Measurements from ENCODE around the gene MYO7B.

Gene MYO7B

GRCh38 chr2:127649684-127650040, 114.2 kb downstream of the MYO7B start:
- peak; percentile 90 for DNase-seq
- Histone ChIP-seq H3K4me3 (ENCODE audit: low read depth in 1 of 2, low read length in 2 of 2) (peak overlapping the region in 1 of 2 experiments; percentile 10; a peak in 1 of 4 replicates), H3K4me1 (ENCODE audit: insufficient read depth, low read length) (peaks cover 62% of the 10 kb centered on the region), H3K4me2 (ENCODE audit: insufficient read depth, low read length) (peak overlapping the region; percentile 56), H3K36me3 (ENCODE audit: insufficient read depth, low read length) (no peaks in the 10 kb centered on the region), H3K9ac (ENCODE audit: low read depth, low read length) (peak overlapping the region; percentile 51), H3K9me3 (ENCODE audit: insufficient read depth, low read length, severe bottlenecking) (no peaks in the 10 kb centered on the region), H4K20me1 (ENCODE audit: insufficient read depth, low read length) (no peaks in the 10 kb centered on the region), H3K79me2 (ENCODE audit: insufficient read depth, low read length) (no peaks in the 10 kb centered on the region), H2AFZ (ENCODE audit: low read depth, low read length) (peak overlapping the region; percentile 74), H3K27me3 (ENCODE audit: insufficient read depth, low read length, poor library complexity) (no peaks in the 10 kb centered on the region), H3K27ac (ENCODE audit: low read length) (peak overlapping the region; percentile 92)
- TF ChIP-seq CTCF (IDR thresholded peaks at IDR 0.05; ENCODE audit: borderline replicate concordance, extremely low read depth, low read length, poor library complexity, severe bottlenecking) (peak; percentile 88), EZH2 (IDR thresholded peaks at IDR 0.05; ENCODE audit: borderline replicate concordance, low read depth, low read length, severe bottlenecking) (no peak)
- peak; percentile 77 for ATAC-seq (ENCODE audit: insufficient read depth, low read depth)

GRCh38 chr2:127650041-127650784, 114.7 kb downstream of the MYO7B start:
- H3K9ac ChIP-seq (ENCODE audit: low read depth, low read length) = peak overlapping the region; percentile 51
- no peaks in the 10 kb centered on the region for H3K27me3 ChIP-seq (ENCODE audit: insufficient read depth, low read length, poor library complexity)
- no peaks in the 10 kb centered on the region for H3K9me3 ChIP-seq (ENCODE audit: insufficient read depth, low read length, severe bottlenecking)
- H3K4me2 ChIP-seq (ENCODE audit: insufficient read depth, low read length) = peak overlapping the region; percentile 56
- H4K20me1 ChIP-seq (ENCODE audit: insufficient read depth, low read length) = no peaks in the 10 kb centered on the region
- no peak for TF ChIP-seq CTCF (IDR thresholded peaks at IDR 0.05; ENCODE audit: borderline replicate concordance, extremely low read depth, low read length, poor library complexity, severe bottlenecking)
- TF ChIP-seq EZH2 (IDR thresholded peaks at IDR 0.05; ENCODE audit: borderline replicate concordance, low read depth, low read length, severe bottlenecking) = no peak
- ATAC-seq (ENCODE audit: insufficient read depth, low read depth) = no peak; the same call in 2 of the 3 replicates
- peaks cover 62% of the 10 kb centered on the region for H3K4me1 ChIP-seq (ENCODE audit: insufficient read depth, low read length)
- no peak for DNase-seq
- peak overlapping the region; percentile 92 for H3K27ac ChIP-seq (ENCODE audit: low read length)
- no peak overlapping the region for H3K4me3 ChIP-seq (ENCODE audit: low read depth in 1 of 2, low read length in 2 of 2)
- H2AFZ ChIP-seq (ENCODE audit: low read depth, low read length) = no peak overlapping the region; the same call in 1 of the 2 replicates
- no peaks in the 10 kb centered on the region for H3K36me3 ChIP-seq (ENCODE audit: insufficient read depth, low read length)
- H3K79me2 ChIP-seq (ENCODE audit: insufficient read depth, low read length) = no peaks in the 10 kb centered on the region

DNA sequence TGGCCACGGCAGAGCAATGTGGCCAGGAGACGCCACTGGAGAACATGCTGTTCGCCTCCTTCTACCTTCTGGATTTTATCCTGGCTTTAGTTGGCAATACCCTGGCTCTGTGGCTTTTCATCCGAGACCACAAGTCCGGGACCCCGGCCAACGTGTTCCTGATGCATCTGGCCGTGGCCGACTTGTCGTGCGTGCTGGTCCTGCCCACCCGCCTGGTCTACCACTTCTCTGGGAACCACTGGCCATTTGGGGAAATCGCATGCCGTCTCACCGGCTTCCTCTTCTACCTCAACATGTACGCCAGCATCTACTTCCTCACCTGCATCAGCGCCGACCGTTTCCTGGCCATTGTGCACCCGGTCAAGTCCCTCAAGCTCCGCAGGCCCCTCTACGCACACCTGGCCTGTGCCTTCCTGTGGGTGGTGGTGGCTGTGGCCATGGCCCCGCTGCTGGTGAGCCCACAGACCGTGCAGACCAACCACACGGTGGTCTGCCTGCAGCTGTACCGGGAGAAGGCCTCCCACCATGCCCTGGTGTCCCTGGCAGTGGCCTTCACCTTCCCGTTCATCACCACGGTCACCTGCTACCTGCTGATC, 115.4 kb downstream of the MYO7B start:
- ATAC-seq (ENCODE audit: insufficient read depth, low read depth) (no peak), DNase-seq (no peak)
- H4K20me1 ChIP-seq (ENCODE audit: insufficient read depth, low read length) = no peaks in the 10 kb centered on the region
- H3K27ac ChIP-seq (ENCODE audit: low read length) = peak overlapping the region; percentile 92
- H3K9ac ChIP-seq (ENCODE audit: low read depth, low read length) = no peak overlapping the region
- TF ChIP-seq CTCF (IDR thresholded peaks at IDR 0.05; ENCODE audit: borderline replicate concordance, extremely low read depth, low read length, poor library complexity, severe bottlenecking) (no peak), EZH2 (IDR thresholded peaks at IDR 0.05; ENCODE audit: borderline replicate concordance, low read depth, low read length, severe bottlenecking) (no peak)
- H3K4me1 ChIP-seq (ENCODE audit: insufficient read depth, low read length) = peaks cover 61% of the 10 kb centered on the region
- no peak overlapping the region for H3K4me3 ChIP-seq (ENCODE audit: low read depth in 1 of 2, low read length in 2 of 2)
- no peaks in the 10 kb centered on the region for H3K79me2 ChIP-seq (ENCODE audit: insufficient read depth, low read length)
- no peaks in the 10 kb centered on the region for H3K27me3 ChIP-seq (ENCODE audit: insufficient read depth, low read length, poor library complexity)
- H3K36me3 ChIP-seq (ENCODE audit: insufficient read depth, low read length) = no peaks in the 10 kb centered on the region
- no peak overlapping the region for H3K4me2 ChIP-seq (ENCODE audit: insufficient read depth, low read length)
- no peak overlapping the region for H2AFZ ChIP-seq (ENCODE audit: low read depth, low read length)
- H3K9me3 ChIP-seq (ENCODE audit: insufficient read depth, low read length, severe bottlenecking) = no peaks in the 10 kb centered on the region
